DND-41 (cell line): ENCODE results near the gene GARNL3.

Source experiments
- ATAC-seq: fragments of 200-7000 bp; cut with Tn5 transposase; 3 replicates; pipeline ENCODE4 v1.9.1; 2021; ENCODE audit warnings: low read depth; ENCODE audit not compliant: insufficient read depth
- DNase-seq: peaks from one replicate; pipeline ENCODE4 v3.0.0-alpha.2; 2020
- H2AFZ ChIP-seq: 2 replicates; pipeline ENCODE4 v1.6.0; 2012; ENCODE audit warnings: low read depth, low read length
- H3K27ac ChIP-seq: 2 replicates; pipeline ENCODE4 v1.5.1; 2012; ENCODE audit warnings: low read length, inconsistent platforms
- H3K27me3 ChIP-seq: fragments of 200-600 bp; sonication (generic); 2 replicates; pipeline ENCODE4 v1.6.0; 2012; ENCODE audit warnings: low read length, mild to moderate bottlenecking, inconsistent platforms; ENCODE audit not compliant: insufficient read depth, poor library complexity
- H3K36me3 ChIP-seq: 2 replicates; pipeline ENCODE4 v1.5.1; 2012; ENCODE audit warnings: low read length, inconsistent platforms; ENCODE audit not compliant: insufficient read depth
- H3K4me1 ChIP-seq: 2 replicates; pipeline ENCODE4 v1.5.1; 2012; ENCODE audit warnings: mild to moderate bottlenecking, low read length; ENCODE audit not compliant: insufficient read depth
- H3K4me2 ChIP-seq: 2 replicates; pipeline ENCODE4 v1.6.0; 2012; ENCODE audit warnings: mild to moderate bottlenecking, moderate library complexity, low read length, inconsistent platforms; ENCODE audit not compliant: insufficient read depth
- H3K4me3 ChIP-seq, 2 experiments: fragments of 200-600 bp in 1 of 2; shearing (Covaris generic) in 1 of 2; 2 replicates each; pipeline ENCODE4 v1.5.1; 2012 to 2016; ENCODE audit warnings: inconsistent platforms in 2 of 2, low read length in 2 of 2, mild to moderate bottlenecking in 2 of 2, low read depth in 1 of 2, moderate library complexity in 1 of 2
- H3K79me2 ChIP-seq: 2 replicates; pipeline ENCODE4 v1.6.0; 2012; ENCODE audit warnings: low read length, inconsistent platforms; ENCODE audit not compliant: insufficient read depth
- H3K9ac ChIP-seq: 2 replicates; pipeline ENCODE4 v1.6.0; 2012; ENCODE audit warnings: low read depth, mild to moderate bottlenecking, inconsistent platforms, low read length, moderate library complexity
- H3K9me3 ChIP-seq: 2 replicates; pipeline ENCODE4 v1.5.1; 2012; ENCODE audit warnings: low read length, moderate library complexity, mild to moderate bottlenecking, inconsistent platforms; ENCODE audit not compliant: insufficient read depth, severe bottlenecking
- H4K20me1 ChIP-seq: 2 replicates; pipeline ENCODE4 v1.6.0; 2012; ENCODE audit warnings: low read length; ENCODE audit not compliant: insufficient read depth
- CTCF ChIP-seq: IDR thresholded peaks from 2 replicates; pipeline ENCODE4 v1.5.1; 2012; ENCODE audit warnings: borderline replicate concordance, low read length, moderate library complexity, mild to moderate bottlenecking; ENCODE audit not compliant: poor library complexity, severe bottlenecking; ENCODE audit errors: extremely low read depth
- EZH2 ChIP-seq: IDR thresholded peaks from 3 replicates; pipeline ENCODE4 v1.6.1; 2012; ENCODE audit warnings: borderline replicate concordance, low read depth, mild to moderate bottlenecking, moderate library complexity, low read length, inconsistent platforms; ENCODE audit not compliant: severe bottlenecking

GARNL3 gene

GRCh38 chr9:127418037-127418471 lies 153.5 kb downstream of the GARNL3 start:
- Histone ChIP-seq H4K20me1 (peaks cover 16% of the 10 kb centered on the region; the same call in 1 of the 2 replicates), H3K4me2 (no peak overlapping the region), H3K27me3 (no peaks in the 10 kb centered on the region), H3K4me3 (no peak overlapping the region), H3K27ac (no peak overlapping the region), H3K79me2 (peaks cover 2% of the 10 kb centered on the region), H3K9ac (no peak overlapping the region), H3K9me3 (no peaks in the 10 kb centered on the region), H3K36me3 (no peaks in the 10 kb centered on the region), H2AFZ (no peak overlapping the region), H3K4me1 (peaks cover 8% of the 10 kb centered on the region)
- TF ChIP-seq EZH2 (no peak), CTCF (peak; percentile 67)
- ATAC-seq (peak; percentile 76), DNase-seq (peak; percentile 50)

GRCh38 chr9:127419348-127419747 lies 154.8 kb downstream of the GARNL3 start:
- TF ChIP-seq CTCF (no peak), EZH2 (no peak)
- H3K27ac ChIP-seq, result no peak overlapping the region
- no peak for ATAC-seq
- H3K4me2 ChIP-seq, result no peak overlapping the region
- DNase-seq, result no peak
- H4K20me1 ChIP-seq, result peaks cover 16% of the 10 kb centered on the region; the same call in 1 of the 2 replicates
- H3K27me3 ChIP-seq, result no peaks in the 10 kb centered on the region
- H3K79me2 ChIP-seq, result peaks cover 9% of the 10 kb centered on the region
- no peak overlapping the region for H3K9ac ChIP-seq
- H3K36me3 ChIP-seq, result no peaks in the 10 kb centered on the region
- peaks cover 12% of the 10 kb centered on the region for H3K4me1 ChIP-seq
- no peaks in the 10 kb centered on the region for H3K9me3 ChIP-seq
- H3K4me3 ChIP-seq, result no peak overlapping the region
- no peak overlapping the region for H2AFZ ChIP-seq

- no peak overlapping the region for H3K27ac ChIP-seq
- H3K9ac ChIP-seq, result no peak overlapping the region
- H3K9me3 ChIP-seq, result no peaks in the 10 kb centered on the region
- no peak overlapping the region for H2AFZ ChIP-seq
- H3K4me1 ChIP-seq, result peaks cover 25% of the 10 kb centered on the region
- H3K27me3 ChIP-seq, result no peaks in the 10 kb centered on the region
- no peak overlapping the region for H3K4me3 ChIP-seq
- peaks cover 16% of the 10 kb centered on the region; the same call in 1 of the 2 replicates for H4K20me1 ChIP-seq
- H3K36me3 ChIP-seq, result no peaks in the 10 kb centered on the region
- H3K4me2 ChIP-seq, result no peak overlapping the region
- TF ChIP-seq CTCF (no peak), EZH2 (no peak)
- ATAC-seq (no peak), DNase-seq (no peak)
- H3K79me2 ChIP-seq, result peaks cover 24% of the 10 kb centered on the region
Measured at GRCh38 chr9:127421057-127421456, 156.5 kb downstream of the GARNL3 start.

- DNase-seq, result no peak
- no peak for ATAC-seq
- Histone ChIP-seq H3K9ac (no peak overlapping the region), H3K4me3 (no peak overlapping the region), H3K4me2 (peak overlapping the region; percentile 92), H3K27me3 (no peaks in the 10 kb centered on the region), H3K4me1 (peaks cover 31% of the 10 kb centered on the region), H4K20me1 (peaks cover 12% of the 10 kb centered on the region; the same call in 1 of the 2 replicates), H2AFZ (no peak overlapping the region), H3K9me3 (no peaks in the 10 kb centered on the region), H3K27ac (no peak overlapping the region), H3K36me3 (no peaks in the 10 kb centered on the region), H3K79me2 (peaks cover 33% of the 10 kb centered on the region)
- no peak for TF ChIP-seq CTCF
- no peak for TF ChIP-seq EZH2
Measured at GRCh38 chr9:127422133-127422782, 157.7 kb downstream of the GARNL3 start.
